Thyroid gland (tissue), 4 donors: Measurements from ENCODE around the gene SYT15.
"Not testable (repeated sequence)": the region's sequence is repeated elsewhere in the genome, so short reads cannot be mapped to it uniquely, and the experiment has no call there.

Experiments used
- POLR2A ChIP-seq, 2 donors: fragments of 450-650 bp; IDR thresholded peaks; one replicate each; pipeline ENCODE4 v1.6.1; 2017; ENCODE audit warnings: antibody characterized with exemption in 2 of 2, mild to moderate bottlenecking in 2 of 2, moderate library complexity in 1 of 2
- TF ChIP-seq, protein P1 (sequence below), 6 experiments: fragments of 200-600 bp in 3 of 6; fragments of 450-650 bp in 3 of 6; sonication (generic) in 3 of 6; IDR thresholded peaks; one replicate each; pipeline ENCODE4 v1.5.1; 2016 to 2019; ENCODE audit warnings: antibody characterized with exemption in 6 of 6, mild to moderate bottlenecking in 2 of 6, inconsistent platforms in 1 of 6, moderate library complexity in 1 of 6

DNA sequence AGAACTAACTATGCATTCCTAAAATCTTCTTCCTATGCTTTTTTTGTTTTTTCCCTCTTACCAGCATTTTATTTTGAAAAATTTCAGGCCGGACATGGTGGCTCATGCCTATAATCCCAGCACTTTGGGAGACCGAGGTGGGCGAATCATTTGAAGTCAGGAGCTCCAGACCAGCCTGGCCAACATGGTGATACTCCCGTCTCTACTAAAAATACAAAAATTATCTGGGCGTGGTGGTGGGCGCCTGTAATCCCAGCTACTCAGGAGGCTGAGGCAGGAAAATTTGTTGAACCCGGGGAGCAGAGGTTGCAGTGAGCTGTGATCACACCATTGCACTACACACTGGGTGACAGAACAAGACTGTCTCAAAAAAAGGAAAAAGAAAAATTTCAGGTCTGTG, 49.2 kb upstream of the SYT15 start:
- TF ChIP-seq, protein P1, sequence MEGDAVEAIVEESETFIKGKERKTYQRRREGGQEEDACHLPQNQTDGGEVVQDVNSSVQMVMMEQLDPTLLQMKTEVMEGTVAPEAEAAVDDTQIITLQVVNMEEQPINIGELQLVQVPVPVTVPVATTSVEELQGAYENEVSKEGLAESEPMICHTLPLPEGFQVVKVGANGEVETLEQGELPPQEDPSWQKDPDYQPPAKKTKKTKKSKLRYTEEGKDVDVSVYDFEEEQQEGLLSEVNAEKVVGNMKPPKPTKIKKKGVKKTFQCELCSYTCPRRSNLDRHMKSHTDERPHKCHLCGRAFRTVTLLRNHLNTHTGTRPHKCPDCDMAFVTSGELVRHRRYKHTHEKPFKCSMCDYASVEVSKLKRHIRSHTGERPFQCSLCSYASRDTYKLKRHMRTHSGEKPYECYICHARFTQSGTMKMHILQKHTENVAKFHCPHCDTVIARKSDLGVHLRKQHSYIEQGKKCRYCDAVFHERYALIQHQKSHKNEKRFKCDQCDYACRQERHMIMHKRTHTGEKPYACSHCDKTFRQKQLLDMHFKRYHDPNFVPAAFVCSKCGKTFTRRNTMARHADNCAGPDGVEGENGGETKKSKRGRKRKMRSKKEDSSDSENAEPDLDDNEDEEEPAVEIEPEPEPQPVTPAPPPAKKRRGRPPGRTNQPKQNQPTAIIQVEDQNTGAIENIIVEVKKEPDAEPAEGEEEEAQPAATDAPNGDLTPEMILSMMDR (IDR thresholded peaks at IDR 0.05), result not testable (repeated sequence)
- not testable (repeated sequence) for TF ChIP-seq POLR2A (IDR thresholded peaks at IDR 0.05)
